DMS 273 (cell line): ENCODE data around the gene FDPS.
A peak's percentile ranks its signal among the peaks of the same experiment; 100 is the strongest.

Source experiments
- DNase-seq: peaks from one replicate; lab custom pipeline; 2025; ENCODE audit not compliant: unreplicated experiment; lab: John Stamatoyannopoulos, UW

FDPS gene

GRCh38 chr1:155308493-155309422 lies at the start of gene FDPS:
TSS of gene FDPS (plus strand) at chr1:155308866. CDS start at chr1:155309790, 924 bp downstream.
- peak; percentile 99 for DNase-seq

DNA sequence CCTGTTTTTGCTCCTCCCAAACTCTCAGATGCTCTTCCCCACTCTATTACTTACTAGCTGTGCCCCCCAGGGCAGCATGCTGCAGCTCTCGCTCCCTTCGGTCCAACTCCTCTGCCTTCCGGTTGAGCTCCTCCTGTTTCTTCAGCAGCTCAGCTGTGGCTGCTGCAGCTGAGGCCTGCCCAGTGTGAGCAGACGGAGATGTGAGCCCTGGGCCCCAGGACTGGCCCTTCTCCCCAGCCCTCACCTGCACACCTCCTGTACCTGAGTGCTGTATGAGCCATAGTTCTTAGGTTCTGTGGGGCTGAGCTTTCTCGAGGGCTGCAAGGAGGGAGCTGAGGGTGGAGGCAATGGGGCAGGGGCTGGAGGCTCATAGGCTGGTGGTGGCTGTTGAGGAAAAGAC lies 48.4 kb upstream of the FDPS start:
- no peak for DNase-seq

DNA sequence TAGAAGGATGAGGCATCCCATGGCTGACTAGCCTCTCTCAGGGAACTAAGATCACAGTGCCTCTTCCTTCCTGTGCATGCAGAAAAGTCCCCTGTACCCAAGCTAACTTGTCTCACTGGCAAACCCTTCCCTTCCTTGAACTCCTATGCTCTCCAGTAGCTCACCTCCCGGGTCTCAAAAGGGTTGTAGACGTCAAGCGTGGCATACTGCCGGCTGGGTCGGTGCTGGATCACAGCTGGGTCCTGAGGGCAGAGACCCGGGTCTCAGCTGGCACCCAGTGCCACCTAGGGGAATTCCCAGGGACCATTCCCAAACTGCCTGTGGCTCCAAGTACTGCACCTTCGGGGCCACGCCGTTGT lies 47.2 kb upstream of the FDPS start:
- no peak for DNase-seq

- peak; percentile 99 for DNase-seq
Observed at GRCh38 chr1:155261852-155262673, 46.6 kb upstream of the FDPS start, which contains the start of gene SCAMP3. TSS of gene SCAMP3 (minus strand) at chr1:155262360. CDS start at chr1:155262151, 209 bp downstream.

- no peak for DNase-seq
Observed at GRCh38 chr1:155263067-155263466, 45.6 kb upstream of the FDPS start.

DNA sequence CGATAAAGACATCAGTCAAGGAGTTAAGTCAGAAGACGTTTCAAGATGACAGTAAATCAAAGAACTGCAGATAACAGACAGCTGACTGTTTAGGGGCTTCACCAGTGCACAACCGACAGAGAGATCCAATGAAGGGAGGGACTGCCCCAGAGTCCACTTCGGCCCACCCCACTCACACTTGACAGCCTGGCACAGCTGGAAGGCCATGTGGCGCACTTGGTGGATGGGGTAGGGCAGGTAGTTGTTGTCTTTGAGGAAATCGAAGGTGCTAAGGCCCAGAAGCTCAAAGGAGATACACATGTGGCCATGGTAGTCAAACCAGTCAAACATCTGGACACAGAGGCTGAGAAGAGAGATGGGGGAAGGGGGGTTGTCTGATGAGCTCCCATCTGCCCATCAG lies 42.1 kb upstream of the FDPS start:
- no peak for DNase-seq

- no peak for DNase-seq
Observed at GRCh38 chr1:155267373-155267772, 41.3 kb upstream of the FDPS start.

GRCh38 chr1:155268630-155269029 lies 40.0 kb upstream of the FDPS start:
- no peak for DNase-seq

DNA sequence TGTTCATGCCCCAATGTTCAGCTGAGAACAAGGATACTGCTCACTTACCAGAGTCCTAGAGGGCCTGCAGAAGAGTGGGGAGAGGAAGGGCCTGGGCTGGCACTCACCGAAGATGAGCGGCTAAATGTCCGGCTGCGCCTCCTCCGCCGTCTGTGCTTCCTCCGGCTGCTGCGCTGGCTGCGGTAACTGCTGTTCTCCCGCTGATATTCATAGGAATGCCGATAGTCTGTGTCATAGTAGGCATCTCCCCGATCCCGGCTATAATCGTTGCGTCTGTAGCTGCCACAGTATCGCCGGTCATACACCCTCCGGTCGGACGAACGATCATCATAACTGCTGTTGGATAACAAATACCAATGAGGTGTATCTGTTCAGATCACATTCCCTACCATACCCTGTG lies 39.3 kb upstream of the FDPS start:
- DNase-seq, result no peak

DNA sequence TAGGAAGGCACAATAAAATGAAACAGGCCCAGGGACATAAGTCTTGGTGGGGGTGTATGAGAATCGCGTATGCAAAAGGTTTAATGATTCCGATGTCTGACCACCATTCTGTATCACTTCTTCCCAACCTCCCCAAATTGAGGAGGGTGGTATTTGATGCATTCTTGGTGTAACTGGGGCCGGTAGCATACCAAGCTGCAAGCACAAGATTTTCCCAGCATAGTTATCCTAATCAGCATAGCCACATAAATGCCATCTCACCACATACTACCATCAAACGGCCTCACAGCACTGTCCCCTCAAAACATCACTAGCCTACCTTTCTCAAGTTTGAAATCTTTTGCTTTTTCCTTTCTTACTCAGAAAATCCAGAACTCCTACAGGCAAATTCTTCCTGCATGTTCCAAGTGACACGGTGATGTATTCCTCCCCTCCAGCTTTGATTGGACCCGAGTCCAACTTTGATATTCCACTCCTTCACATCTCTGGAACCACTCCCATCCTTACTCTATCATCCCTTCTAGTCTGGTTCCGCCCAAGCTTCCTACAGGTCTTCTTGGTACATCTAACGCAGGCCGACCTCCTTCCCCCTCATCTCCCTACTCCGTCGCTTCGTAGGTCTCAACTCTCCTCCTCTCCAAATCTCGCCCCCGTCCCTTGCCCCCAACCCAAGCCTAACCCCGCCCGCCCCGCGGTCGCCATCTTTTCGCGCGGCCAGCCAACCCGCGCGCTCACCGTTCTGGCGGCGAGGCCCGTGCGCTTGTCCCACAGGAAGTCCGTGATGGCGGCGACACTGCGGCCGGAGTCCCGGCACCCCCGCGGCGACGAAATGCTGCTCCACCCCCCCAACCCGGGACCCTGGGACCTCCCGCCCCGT lies 36.0 kb upstream of the FDPS start:
- peak; percentile 89 for DNase-seq

- DNase-seq, result peak; percentile 99
Observed at GRCh38 chr1:155273343-155274245, 35.1 kb upstream of the FDPS start, which contains the start of gene CLK2. TSS of gene CLK2 (minus strand) at chr1:155273504. CDS start at chr1:155270977, 2,527 bp downstream.

DNA sequence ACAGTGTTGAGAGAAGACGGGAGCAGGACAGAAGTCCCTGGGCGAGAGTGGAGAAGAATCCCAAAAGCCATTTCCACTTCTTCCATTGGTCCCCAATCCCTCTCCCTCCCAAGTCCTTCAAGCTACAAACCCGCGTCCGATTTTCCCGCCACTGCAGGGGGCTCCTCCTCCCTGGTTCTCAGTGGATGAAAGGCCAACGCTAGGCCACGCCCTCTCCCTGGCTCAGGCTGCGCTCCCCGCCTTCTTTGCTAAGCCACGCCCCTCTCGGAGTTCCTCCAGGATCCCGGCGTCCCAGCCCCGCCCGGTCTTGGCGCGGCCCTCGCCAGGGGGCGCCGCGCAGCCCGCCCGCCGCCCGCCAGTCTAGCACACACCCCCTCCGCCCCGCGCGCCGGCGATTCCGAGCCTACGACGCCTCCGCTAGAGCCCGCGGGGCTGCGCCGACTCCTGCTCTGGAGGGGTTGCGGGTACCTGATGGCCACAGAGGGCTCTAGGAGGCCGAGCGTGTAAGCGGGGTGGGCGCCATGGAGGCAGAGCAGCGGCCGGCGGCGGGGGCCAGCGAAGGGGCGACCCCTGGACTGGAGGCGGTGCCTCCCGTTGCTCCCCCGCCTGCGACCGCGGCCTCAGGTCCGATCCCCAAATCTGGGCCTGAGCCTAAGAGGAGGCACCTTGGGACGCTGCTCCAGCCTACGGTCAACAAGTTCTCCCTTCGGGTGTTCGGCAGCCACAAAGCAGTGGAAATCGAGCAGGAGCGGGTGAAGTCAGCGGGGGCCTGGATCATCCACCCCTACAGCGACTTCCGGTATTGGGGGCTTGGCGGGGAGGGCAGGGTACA lies 31.4 kb upstream of the FDPS start, which contains the start of gene HCN3:
Gene HCN3 (plus strand): TSS at position 394 of the 832 bp plus-strand sequence. CDS start 128 bp downstream, at position 522.
- DNase-seq, result peak; percentile 99

DNA sequence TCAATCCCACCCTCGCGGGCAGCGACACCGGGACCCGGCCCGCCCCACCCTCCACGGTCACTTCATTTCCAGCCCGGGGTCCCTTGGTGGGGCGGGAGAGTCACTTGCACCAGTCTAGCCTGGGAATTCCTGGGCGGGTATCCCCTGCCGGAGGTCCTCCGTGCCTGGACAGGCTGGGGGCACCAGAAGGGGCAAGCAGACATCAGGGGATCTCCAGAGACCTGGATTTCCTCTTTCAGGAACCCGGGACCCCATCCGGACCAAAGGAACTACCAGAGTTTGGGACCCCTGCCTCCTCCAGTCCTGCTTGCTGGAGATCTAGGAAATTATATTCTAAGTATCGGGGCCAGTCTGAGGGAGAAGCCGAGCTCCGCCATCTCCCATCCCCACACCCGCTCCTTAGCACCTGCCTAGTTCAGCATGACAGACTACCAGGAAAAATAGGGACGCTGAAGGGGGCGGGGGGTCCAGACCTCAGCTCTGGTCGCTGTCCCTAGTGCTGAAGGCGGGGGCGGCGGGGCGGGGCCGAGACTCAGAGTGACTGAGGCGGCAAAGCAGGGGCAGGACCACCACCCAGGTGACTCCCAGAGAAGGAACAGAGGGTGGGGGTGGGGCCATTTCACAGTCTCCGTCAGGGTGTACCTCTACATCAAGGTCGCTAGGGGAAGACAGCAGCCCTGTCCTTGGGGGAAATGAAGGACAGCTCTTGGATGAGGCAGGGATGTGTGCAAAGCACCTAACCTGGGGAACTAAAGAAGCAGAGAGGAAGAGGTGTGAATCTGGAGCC lies 30.6 kb upstream of the FDPS start:
- peak; percentile 78 for DNase-seq

- DNase-seq, result no peak
Observed at GRCh38 chr1:155278689-155279160, 29.9 kb upstream of the FDPS start.

GRCh38 chr1:155279268-155279667 lies 29.4 kb upstream of the FDPS start:
- DNase-seq, result no peak

GRCh38 chr1:155282488-155283091 lies 26.1 kb upstream of the FDPS start:
- no peak for DNase-seq

GRCh38 chr1:155284476-155284875 lies 24.2 kb upstream of the FDPS start:
- no peak for DNase-seq
